AG04449 (cell line): ENCODE data around the gene MRPL49.

Experiments used
- CTCF ChIA-PET: fragments of 350-600 bp; formaldehyde crosslinking; extraction: SDS; loops from one replicate; lab custom pipeline; 2021; ENCODE audit warnings: antibody characterized with exemption; lab: Yijun Ruan, JAX
- POLR2A ChIA-PET: fragments of 400-600, 350-600 bp; formaldehyde crosslinking; extraction: SDS; loops from one replicate; lab custom pipeline; 2020; ENCODE audit warnings: antibody characterized with exemption, inconsistent platforms; lab: Yijun Ruan, JAX
- DNase-seq: peaks from one replicate; pipeline ENCODE4 v3.0.0-alpha.2; 2010; ENCODE audit warnings: low read depth, low spot score
- H3K4me3 ChIP-seq: 2 replicates; pipeline ENCODE4 v1.5.1; 2011; ENCODE audit warnings: low read depth, mild to moderate bottlenecking, control low read depth, low read length
- CTCF ChIP-seq: IDR thresholded peaks from one replicate; pipeline ENCODE4 v1.5.1; 2011; ENCODE audit warnings: mild to moderate bottlenecking, moderate library complexity, low read length, control low read depth, inconsistent platforms; ENCODE audit not compliant: insufficient read depth; ENCODE audit errors: missing control alignments

The MRPL49 gene

GRCh38 chr11:65151331-65151899 is 29.3 kb downstream of the MRPL49 start:
- POLR2A ChIA-PET, result interaction anchor here (1.9 kb wide), 1 partner anchor 16 kb away, joined by 4 read pairs; no protein-coding TSS in a partner anchor
- CTCF ChIA-PET, result no interaction called here
- H3K4me3 ChIP-seq, result no peak overlapping the region
- DNase-seq, result no peak
- no peak for TF ChIP-seq CTCF

DNA sequence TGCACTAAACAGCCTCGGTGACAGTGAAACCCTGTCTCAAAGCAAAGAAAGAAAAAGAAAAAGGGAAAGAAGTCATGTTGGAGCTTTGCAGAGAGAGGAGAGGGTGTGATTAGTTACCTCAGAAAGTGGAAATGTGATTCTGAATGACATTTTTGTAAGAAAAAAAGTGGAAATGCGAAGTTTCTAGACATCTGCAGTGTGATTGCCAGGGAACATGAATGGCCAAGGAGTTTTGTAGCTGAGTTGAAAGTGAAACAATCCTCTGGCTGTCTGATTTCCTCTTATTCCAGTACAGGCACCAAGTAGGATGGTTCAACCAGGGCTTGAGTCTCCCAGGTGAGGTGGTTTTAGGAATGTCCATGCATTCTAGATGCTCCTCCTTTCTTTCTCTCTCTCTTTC is 30.0 kb downstream of the MRPL49 start:
- CTCF ChIA-PET, result no interaction called here
- no peak for DNase-seq
- H3K4me3 ChIP-seq, result no peak overlapping the region
- POLR2A ChIA-PET, result interaction anchor here (1.9 kb wide), 1 partner anchor 17 kb away, joined by 4 read pairs; no protein-coding TSS in a partner anchor
- no peak for TF ChIP-seq CTCF

GRCh38 chr11:65156256-65156655 is 34.1 kb downstream of the MRPL49 start:
- no peak for DNase-seq
- no peak overlapping the region for H3K4me3 ChIP-seq
- POLR2A ChIA-PET, result no interaction called here
- CTCF ChIA-PET, result interaction anchor here (0.9 to 1.3 kb wide), 2 partner anchors 10 to 159 kb away, joined by 3 read pairs; no protein-coding TSS in a partner anchor
- no peak for TF ChIP-seq CTCF

DNA sequence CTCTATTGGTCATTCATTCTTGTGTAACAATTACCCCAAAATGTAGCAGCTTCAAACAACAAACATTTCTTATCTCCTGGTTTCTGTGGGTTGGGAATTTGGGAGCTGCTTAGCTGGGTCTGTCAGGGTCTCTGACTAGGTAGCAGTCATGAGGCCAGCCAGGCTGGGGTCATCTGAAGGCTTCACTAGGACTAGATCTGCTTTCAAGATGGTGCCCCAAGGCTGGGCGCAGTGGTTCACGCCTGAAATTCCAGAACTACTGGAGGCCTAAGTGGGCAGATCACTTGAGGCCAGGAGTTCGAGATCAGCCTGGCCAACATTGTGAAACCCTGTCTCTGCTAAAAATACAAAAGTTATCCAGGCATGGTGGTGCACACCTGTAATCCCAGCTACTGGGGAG is 34.8 kb downstream of the MRPL49 start:
- no peak for DNase-seq
- POLR2A ChIA-PET, result no interaction called here
- H3K4me3 ChIP-seq, result no peak overlapping the region
- CTCF ChIA-PET, result interaction anchor here (0.9 to 1.3 kb wide), 2 partner anchors 9 to 158 kb away, joined by 3 read pairs; no protein-coding TSS in a partner anchor
- no peak for TF ChIP-seq CTCF

DNA sequence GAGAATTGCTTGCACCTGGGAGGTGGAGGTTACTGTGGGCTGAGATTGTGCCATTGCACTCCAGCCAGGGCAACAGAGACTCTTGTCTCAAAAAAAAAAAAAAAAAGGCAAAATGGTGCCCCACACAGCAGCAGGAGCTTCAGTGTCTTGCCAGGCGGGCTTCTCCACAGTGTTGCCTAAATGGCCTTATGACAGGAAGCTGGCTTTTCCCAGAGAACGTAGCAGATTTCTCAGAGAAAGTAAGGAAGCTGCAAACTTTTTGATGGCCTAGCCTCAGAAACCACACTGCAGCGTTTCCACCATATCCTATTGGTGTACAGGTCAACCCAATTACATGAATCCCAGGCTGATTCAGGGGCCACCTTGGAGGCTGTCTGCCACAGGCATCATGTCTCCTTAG is 35.2 kb downstream of the MRPL49 start:
- CTCF ChIA-PET, result interaction anchor here (0.9 to 1.3 kb wide), 2 partner anchors 9 to 158 kb away, joined by 3 read pairs; no protein-coding TSS in a partner anchor
- H3K4me3 ChIP-seq, result no peak overlapping the region
- no peak for TF ChIP-seq CTCF
- POLR2A ChIA-PET, result no interaction called here
- no peak for DNase-seq

- CTCF ChIA-PET, result no interaction called here
- POLR2A ChIA-PET, result no interaction called here
Measured at GRCh38 chr11:65159012-65159411, 36.9 kb downstream of the MRPL49 start.

More at GRCh38 chr11:65159012-65159411, 36.9 kb downstream of the MRPL49 start:
- no peak overlapping the region for H3K4me3 ChIP-seq
- DNase-seq, result no peak
- no peak for TF ChIP-seq CTCF
